OCI-LY3 (cell line): ENCODE measurements around the gene EPB41L4A.

Experiments
- CTCF ChIP-seq: fragments of 200-600, 300-600 bp; sonication (generic); IDR thresholded peaks from 2 replicates; pipeline ENCODE4 v1.5.1; 2014; ENCODE audit warnings: antibody characterized with exemption, low read length, low read depth
- EZH2phosphoT487 ChIP-seq: fragments of 200-600 bp; shearing (Covaris generic); IDR thresholded peaks from 2 replicates; pipeline ENCODE4 v1.6.1; 2018; ENCODE audit warnings: antibody characterized with exemption, mixed run types, low read depth

DNA sequence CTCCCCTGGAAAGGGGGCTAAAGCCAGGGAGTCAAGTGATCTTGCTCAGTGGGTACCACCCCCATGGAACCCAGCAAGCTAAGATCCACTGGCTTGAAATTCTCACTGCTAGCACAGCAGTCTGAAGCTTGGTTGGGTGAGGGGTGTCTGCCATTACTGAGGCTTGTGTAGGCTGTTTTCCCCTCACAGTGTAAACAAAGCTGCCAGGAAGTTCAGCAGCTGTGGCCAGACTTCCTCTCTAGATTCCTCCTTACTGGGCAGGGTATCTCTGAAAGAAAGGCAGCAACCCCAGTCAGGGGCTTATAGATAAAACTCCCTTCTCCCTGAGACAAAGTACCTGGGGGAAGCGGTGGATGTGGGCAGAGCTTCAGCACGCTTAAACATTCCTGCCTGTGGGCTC, 17.1 kb upstream of the EPB41L4A start:
- TF ChIP-seq CTCF (no peak), EZH2phosphoT487 (no peak)
